B cell (primary cell): ENCODE results near the gene KRT12. TPM values are rescaled to one million over a fixed set of nuclear protein-coding genes. Genes with fewer than 3 reads are reported as not detected.

ENCODE experiments used
- ATAC-seq: fragments of 200-7000 bp; cut with Tn5 transposase; one replicate; pipeline ENCODE4 v1.10.0; 2021; ENCODE audit warnings: low read depth, mild to moderate bottlenecking, moderate number of reproducible peaks, moderate library complexity
- CTCF ChIA-PET: fragments of 350-600 bp; sonication (Branson Sonifier 250); formaldehyde crosslinking; loops from one replicate; lab custom pipeline; 2021; ENCODE audit warnings: antibody characterized with exemption, inconsistent platforms; lab: Charles Lee
- POLR2A ChIA-PET: fragments of 350-600 bp; sonication (Branson Sonifier 250); formaldehyde crosslinking; loops from one replicate; lab custom pipeline; 2021; ENCODE audit warnings: antibody characterized with exemption; lab: Charles Lee
- DNase-seq: peaks from one replicate; pipeline ENCODE4 v3.0.0; 2013
- H2AFZ ChIP-seq: 2 replicates; pipeline ENCODE4 v1.6.1; 2012; ENCODE audit warnings: mild to moderate bottlenecking, low read depth, low read length; ENCODE audit not compliant: insufficient read depth, poor library complexity, severe bottlenecking
- H3K27ac ChIP-seq, 2 donors: 1 replicate in 1 of 2; 2 replicates in 1 of 2; pipeline ENCODE4 v1.5.1; 2012 to 2013; ENCODE audit warnings: low read length in 2 of 2, mild to moderate bottlenecking in 2 of 2, moderate library complexity in 1 of 2
- H3K27me3 ChIP-seq, 4 experiments: fragments of 200-600 bp in 1 of 4; sonication (generic) in 1 of 4; replicated peaks in 1 of 4; 1 replicate in 2 of 4; 2 replicates in 2 of 4; pipeline versions ENCODE4 v1.6.1 to v1.7.0; 2013 to 2016; ENCODE audit warnings: low read length in 3 of 4, mild to moderate bottlenecking in 2 of 4, mixed read lengths in 1 of 4, moderate library complexity in 1 of 4; ENCODE audit not compliant: insufficient read depth in 4 of 4, control insufficient read depth in 3 of 4; ENCODE audit errors: control extremely low read depth in 1 of 4
- H3K36me3 ChIP-seq, 2 experiments: replicated peaks in 1 of 2; 1 replicate in 1 of 2; 2 replicates in 1 of 2; pipeline versions ENCODE4 v1.6.1 to v1.7.1; 2013; ENCODE audit warnings: low read length in 1 of 2; ENCODE audit not compliant: insufficient read depth in 2 of 2, control insufficient read depth in 1 of 2; ENCODE audit errors: control extremely low read depth in 1 of 2, extremely low read depth in 1 of 2
- H3K4me1 ChIP-seq, 2 donors: fragments of 200-600 bp in 1 of 2; sonication (generic) in 1 of 2; 1 replicate in 1 of 2; 2 replicates in 1 of 2; pipeline versions ENCODE4 v1.5.1 to v1.6.1; 2013 to 2017; ENCODE audit warnings: low read length in 2 of 2; ENCODE audit not compliant: control insufficient read depth in 2 of 2, insufficient read depth in 2 of 2
- H3K4me2 ChIP-seq: replicated peaks from 2 replicates; pipeline ENCODE3; 2012; ENCODE audit warnings: mild to moderate bottlenecking, low read depth, low read length; ENCODE audit not compliant: poor library complexity, severe bottlenecking
- H3K4me3 ChIP-seq, 5 experiments: fragments of 200-600 bp in 1 of 5; sonication (generic) in 1 of 5; 1 replicate in 3 of 5; 2 replicates in 2 of 5; pipeline versions ENCODE4 v1.5.1 to v1.7.0; 2011 to 2016; ENCODE audit warnings: low read length in 4 of 5, mild to moderate bottlenecking in 4 of 5, low read depth in 2 of 5, control low read depth in 1 of 5, moderate library complexity in 1 of 5; ENCODE audit not compliant: insufficient read depth in 1 of 5; ENCODE audit errors: control extremely low read depth in 1 of 5, extremely low read depth in 1 of 5
- H3K79me2 ChIP-seq: fragments of 200-600 bp; sonication (generic); one replicate; pipeline ENCODE4 v1.6.0; 2016; ENCODE audit warnings: low read length; ENCODE audit not compliant: control insufficient read depth, insufficient read depth
- H3K9ac ChIP-seq: fragments of 200-600 bp; sonication (generic); 2 replicates; pipeline ENCODE4 v1.6.1; 2017; ENCODE audit warnings: mild to moderate bottlenecking, low read length, moderate library complexity
- H3K9me3 ChIP-seq, 3 donors: one replicate each; pipeline versions ENCODE4 v1.6.1 to v1.7.1; 2013; ENCODE audit warnings: low read length in 2 of 3; ENCODE audit not compliant: control insufficient read depth in 2 of 3, insufficient read depth in 1 of 3; ENCODE audit errors: control extremely low read depth in 1 of 3
- H4K20me1 ChIP-seq: 2 replicates; pipeline ENCODE4 v1.6.0; 2012; ENCODE audit warnings: mild to moderate bottlenecking, low read length; ENCODE audit not compliant: insufficient read depth, control insufficient read depth, poor library complexity, severe bottlenecking
- H3K27ac Mint-ChIP-seq: one replicate; pipeline ENCODE4 v1.8.0; 2021; ENCODE audit warnings: mixed read lengths
- H3K27me3 Mint-ChIP-seq: one replicate; pipeline ENCODE4 v1.8.0; 2021; ENCODE audit warnings: mixed read lengths
- H3K4me1 Mint-ChIP-seq: one replicate; pipeline ENCODE4 v1.8.0; 2021; ENCODE audit warnings: mixed read lengths
- H3K4me3 Mint-ChIP-seq: one replicate; pipeline ENCODE4 v1.8.0; 2021; ENCODE audit warnings: mixed read lengths
- H3K9me3 Mint-ChIP-seq: one replicate; pipeline ENCODE4 v1.8.0; 2022; ENCODE audit warnings: mixed read lengths; ENCODE audit not compliant: insufficient read depth
- EZH2 ChIP-seq: IDR thresholded peaks from 2 replicates; pipeline ENCODE4 v1.6.1; 2012; ENCODE audit warnings: borderline replicate concordance, low read depth, mild to moderate bottlenecking, moderate library complexity, low read length; ENCODE audit not compliant: insufficient read depth, poor library complexity, severe bottlenecking
- WGBS: methylation state at CpG from one replicate; pipeline ENCODE4 v1.1.5; 2013; ENCODE audit warnings: missing lambda C conversion rate; ENCODE audit not compliant: insufficient coverage; 5-methylcytosine and 5-hydroxymethylcytosine counted together
- intact Hi-C: fragments of 100-400 bp; cut with micrococcal nuclease; formaldehyde crosslinking; loops from one replicate; pipeline ENCODE4 v1.10.0; 2022
- polyA plus RNA-seq: library from polyadenylated mRNA; depleted of rRNA; stranded (reverse); fragments of >200 nt; gene quantifications from 2 replicates; pipeline ENCODE4 v1.2.3, GENCODE V29; 2012
- total RNA-seq, 2 donors: library from RNA; stranded (reverse); fragments of 120-200 nt in 1 of 2; gene quantifications; 1 replicate in 1 of 2; 2 replicates in 1 of 2; pipeline versions ENCODE4 v1.2.3 to v1.2.4, GENCODE V29; 2013 to 2022
- TF ChIP-seq, protein P1 (sequence below): fragments of 200-600 bp; IDR thresholded peaks from one replicate; pipeline ENCODE4 v1.8.0; 2022; ENCODE audit warnings: antibody characterized with exemption, mild to moderate bottlenecking

Gene KRT12
- total and polyA plus RNA-seq, 2 donors (not counting 1 experiment from before 2014, with no cell fraction given) = not detected

DNA sequence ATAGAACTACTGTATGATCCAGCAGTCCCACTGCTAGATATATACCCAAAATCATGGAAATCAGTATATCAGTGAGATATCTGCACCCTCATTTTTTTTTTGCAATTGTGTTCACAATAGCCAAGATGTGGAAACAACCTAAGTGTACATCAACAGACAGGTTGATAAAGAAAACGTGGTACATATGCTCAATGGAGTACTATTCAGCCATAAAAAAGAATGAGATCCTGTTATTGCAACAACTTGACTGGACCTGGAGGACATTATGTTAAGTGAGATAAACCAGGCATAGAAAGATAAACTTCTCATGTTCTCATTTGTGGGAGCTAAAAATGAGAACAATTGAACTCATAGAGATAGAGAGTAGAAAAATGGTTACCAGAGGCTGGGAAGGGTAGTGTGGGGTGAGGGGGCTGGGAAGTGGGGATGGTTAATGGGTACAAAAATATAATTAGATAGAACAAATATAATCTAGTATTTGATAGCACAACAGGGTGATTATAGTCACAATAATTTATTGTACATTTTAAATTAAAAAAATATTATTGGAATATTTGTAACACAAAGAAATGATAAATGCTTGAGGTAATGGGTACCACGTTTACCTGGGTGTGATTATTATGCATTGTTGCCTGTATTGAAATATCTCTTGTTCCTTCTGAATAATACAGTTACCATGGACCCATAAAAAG, 36.8 kb downstream of the KRT12 start:
- no peaks in the 10 kb centered on the region for H4K20me1 ChIP-seq
- peaks cover 0 to 1% of the 10 kb centered on the region in 2 experiments for H3K36me3 ChIP-seq
- H3K4me1 Mint-ChIP-seq = no peaks in the 10 kb centered on the region
- no peak overlapping the region for H3K4me2 ChIP-seq
- TF ChIP-seq, protein P1, sequence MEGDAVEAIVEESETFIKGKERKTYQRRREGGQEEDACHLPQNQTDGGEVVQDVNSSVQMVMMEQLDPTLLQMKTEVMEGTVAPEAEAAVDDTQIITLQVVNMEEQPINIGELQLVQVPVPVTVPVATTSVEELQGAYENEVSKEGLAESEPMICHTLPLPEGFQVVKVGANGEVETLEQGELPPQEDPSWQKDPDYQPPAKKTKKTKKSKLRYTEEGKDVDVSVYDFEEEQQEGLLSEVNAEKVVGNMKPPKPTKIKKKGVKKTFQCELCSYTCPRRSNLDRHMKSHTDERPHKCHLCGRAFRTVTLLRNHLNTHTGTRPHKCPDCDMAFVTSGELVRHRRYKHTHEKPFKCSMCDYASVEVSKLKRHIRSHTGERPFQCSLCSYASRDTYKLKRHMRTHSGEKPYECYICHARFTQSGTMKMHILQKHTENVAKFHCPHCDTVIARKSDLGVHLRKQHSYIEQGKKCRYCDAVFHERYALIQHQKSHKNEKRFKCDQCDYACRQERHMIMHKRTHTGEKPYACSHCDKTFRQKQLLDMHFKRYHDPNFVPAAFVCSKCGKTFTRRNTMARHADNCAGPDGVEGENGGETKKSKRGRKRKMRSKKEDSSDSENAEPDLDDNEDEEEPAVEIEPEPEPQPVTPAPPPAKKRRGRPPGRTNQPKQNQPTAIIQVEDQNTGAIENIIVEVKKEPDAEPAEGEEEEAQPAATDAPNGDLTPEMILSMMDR = no peak
- TF ChIP-seq EZH2 = no peak
- H3K27ac Mint-ChIP-seq = no peak overlapping the region
- H3K9me3 Mint-ChIP-seq = peaks cover 3% of the 10 kb centered on the region
- WGBS = no CpG with 5 or more reads among the region's 2 CpGs
- H3K27ac ChIP-seq = no peak overlapping the region
- no peaks in the 10 kb centered on the region for H3K4me1 ChIP-seq
- peaks cover 15% of the 10 kb centered on the region for H3K79me2 ChIP-seq
- no peak overlapping the region for H2AFZ ChIP-seq
- no peak overlapping the region for H3K4me3 Mint-ChIP-seq
- ATAC-seq = no peak
- H3K27me3 ChIP-seq = peaks cover 0 to 3% (median 0%) of the 10 kb centered on the region in 4 experiments
- peaks cover 26% of the 10 kb centered on the region for H3K27me3 Mint-ChIP-seq
- no peak for DNase-seq
- H3K4me3 ChIP-seq = no peak overlapping the region
- ChIA-PET CTCF (no interaction called here), POLR2A (no interaction called here)
- intact Hi-C loops = no loop called here
- H3K9me3 ChIP-seq = no peaks in the 10 kb centered on the region
- no peak overlapping the region for H3K9ac ChIP-seq

DNA sequence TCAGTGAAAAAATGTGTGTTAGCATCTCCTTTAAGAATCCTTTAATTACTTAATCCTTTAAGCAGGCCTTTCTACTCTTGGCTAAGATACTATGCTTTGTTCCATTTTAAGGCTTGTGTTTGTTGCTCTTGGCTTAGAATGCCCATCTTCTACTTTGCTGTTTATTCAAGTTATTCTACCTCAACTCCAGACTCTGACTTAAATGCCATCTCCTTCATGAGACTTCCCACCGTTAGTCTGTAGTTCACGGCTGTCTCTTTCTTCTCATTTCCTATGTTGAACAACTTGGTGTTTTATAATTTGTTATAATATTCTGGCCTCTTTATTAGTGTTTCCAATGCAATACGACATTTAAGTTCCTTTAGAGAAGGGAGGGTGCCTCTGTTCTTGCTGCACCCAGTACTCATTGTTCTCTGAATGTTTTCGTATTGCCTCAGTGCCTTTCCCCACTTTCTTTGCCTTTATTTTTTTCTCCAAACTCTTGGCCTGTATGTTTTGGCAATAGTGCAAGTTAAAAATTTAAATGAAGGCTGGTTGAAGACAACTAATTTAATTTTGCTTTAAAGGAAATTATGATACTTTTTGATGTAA, 38.5 kb downstream of the KRT12 start:
- Histone ChIP-seq H3K4me3 (no peak overlapping the region), H3K27me3 (peaks cover 0 to 3% (median 0%) of the 10 kb centered on the region in 4 experiments), H2AFZ (no peak overlapping the region), H4K20me1 (no peaks in the 10 kb centered on the region), H3K4me2 (no peak overlapping the region), H3K36me3 (no peaks in the 10 kb centered on the region), H3K4me1 (no peaks in the 10 kb centered on the region), H3K79me2 (peaks cover 15% of the 10 kb centered on the region), H3K9ac (no peak overlapping the region), H3K27ac (no peak overlapping the region), H3K9me3 (no peaks in the 10 kb centered on the region)
- H3K9me3 Mint-ChIP-seq = peaks cover 3% of the 10 kb centered on the region
- H3K27me3 Mint-ChIP-seq = peaks cover 26% of the 10 kb centered on the region
- ChIA-PET CTCF (no interaction called here), POLR2A (no interaction called here)
- no peak for ATAC-seq
- TF ChIP-seq EZH2 = no peak
- TF ChIP-seq, protein P1 = no peak
- no peak for DNase-seq
- intact Hi-C loops = no loop called here
- peaks cover under 1% of the 10 kb centered on the region for H3K4me1 Mint-ChIP-seq
- H3K4me3 Mint-ChIP-seq = no peak overlapping the region
- WGBS = no CpG with 5 or more reads among the region's 4 CpGs
- H3K27ac Mint-ChIP-seq = no peak overlapping the region
